Neutrophil (primary cell): Measurements from ENCODE around the gene DFFA.

Experiments used
- H3K27ac ChIP-seq: fragments of 200-600 bp; sonication (generic); 2 replicates; pipeline ENCODE4 v1.5.1; 2016; ENCODE audit warnings: mild to moderate bottlenecking, moderate library complexity
- H3K27me3 ChIP-seq: fragments of 200-600 bp; sonication (generic); 2 replicates; pipeline ENCODE4 v1.6.0; 2016; ENCODE audit warnings: mild to moderate bottlenecking
- H3K36me3 ChIP-seq: fragments of 200-600 bp; sonication (generic); 2 replicates; pipeline ENCODE4 v1.5.1; 2017
- H3K4me1 ChIP-seq, 2 experiments: fragments of 200-600 bp in 1 of 2; sonication (generic) in 1 of 2; 1 replicate in 1 of 2; 2 replicates in 1 of 2; pipeline versions ENCODE4 v1.5.1 to v1.6.1; 2013 to 2016; ENCODE audit warnings: low read depth in 1 of 2, low read length in 1 of 2, mild to moderate bottlenecking in 1 of 2, moderate library complexity in 1 of 2; ENCODE audit not compliant: control insufficient read depth in 1 of 2, insufficient read depth in 1 of 2
- H3K4me3 ChIP-seq, 2 experiments: fragments of 200-600 bp in 1 of 2; sonication (generic) in 1 of 2; 1 replicate in 1 of 2; 2 replicates in 1 of 2; pipeline ENCODE4 v1.5.1; 2013 to 2016; ENCODE audit warnings: low read depth in 1 of 2, low read length in 1 of 2, mild to moderate bottlenecking in 1 of 2, moderate library complexity in 1 of 2
- H3K9me3 ChIP-seq: fragments of 200-600 bp; sonication (generic); 2 replicates; pipeline ENCODE4 v1.5.1; 2016
- CTCF ChIP-seq: fragments of 200-600 bp; sonication (generic); IDR thresholded peaks from 2 replicates; pipeline ENCODE4 v1.5.1; 2016; ENCODE audit warnings: antibody characterized with exemption

Gene DFFA

GRCh38 chr1:10517677-10517982 lies 45.3 kb upstream of the DFFA start:
- TF ChIP-seq CTCF = no peak
- H3K27me3 ChIP-seq = no peaks in the 10 kb centered on the region
- H3K27ac ChIP-seq = no peak overlapping the region
- H3K36me3 ChIP-seq = no peaks in the 10 kb centered on the region
- no peak overlapping the region for H3K4me3 ChIP-seq
- no peaks in the 10 kb centered on the region for H3K9me3 ChIP-seq
- no peaks in the 10 kb centered on the region for H3K4me1 ChIP-seq

- Histone ChIP-seq H3K36me3 (no peaks in the 10 kb centered on the region), H3K9me3 (no peaks in the 10 kb centered on the region), H3K4me3 (no peak overlapping the region), H3K27me3 (no peaks in the 10 kb centered on the region), H3K4me1 (no peaks in the 10 kb centered on the region), H3K27ac (no peak overlapping the region)
- no peak for TF ChIP-seq CTCF
These were observed 44.8 kb upstream of the DFFA start for GRCh38 chr1:10516925-10517676.

- Histone ChIP-seq H3K4me3 (no peak overlapping the region), H3K27ac (no peak overlapping the region), H3K4me1 (no peaks in the 10 kb centered on the region), H3K36me3 (no peaks in the 10 kb centered on the region), H3K9me3 (no peaks in the 10 kb centered on the region), H3K27me3 (no peaks in the 10 kb centered on the region)
- TF ChIP-seq CTCF = no peak
These were observed 43.8 kb upstream of the DFFA start for GRCh38 chr1:10515976-10516750.

GRCh38 chr1:10515301-10515975 lies 43.1 kb upstream of the DFFA start:
- no peak overlapping the region for H3K4me3 ChIP-seq
- H3K9me3 ChIP-seq = no peaks in the 10 kb centered on the region
- H3K27me3 ChIP-seq = no peaks in the 10 kb centered on the region
- no peaks in the 10 kb centered on the region for H3K4me1 ChIP-seq
- H3K27ac ChIP-seq = no peak overlapping the region
- TF ChIP-seq CTCF = no peak
- no peaks in the 10 kb centered on the region for H3K36me3 ChIP-seq

GRCh38 chr1:10514490-10515235 lies 42.3 kb upstream of the DFFA start:
- TF ChIP-seq CTCF = no peak
- Histone ChIP-seq H3K4me1 (no peaks in the 10 kb centered on the region), H3K9me3 (no peaks in the 10 kb centered on the region), H3K4me3 (no peak overlapping the region), H3K36me3 (no peaks in the 10 kb centered on the region), H3K27me3 (no peaks in the 10 kb centered on the region), H3K27ac (no peak overlapping the region)
